CD4-positive, alpha-beta T cell (primary cell): Measurements from ENCODE around the gene ADSS1. TPM values are rescaled to one million over a fixed set of nuclear protein-coding genes. Genes with fewer than 3 reads are reported as not detected.

ENCODE experiments used
- ATAC-seq: fragments of 200-7000 bp; cut with Tn5 transposase; one replicate; pipeline ENCODE4 v1.10.0; 2022; ENCODE audit warnings: mild to moderate bottlenecking; ENCODE audit not compliant: poor library complexity
- CTCF ChIA-PET: fragments of 350-600 bp; sonication (Branson Sonifier 250); formaldehyde crosslinking; loops from one replicate; lab custom pipeline; 2021; ENCODE audit warnings: antibody characterized with exemption, inconsistent platforms; lab: Charles Lee
- POLR2A ChIA-PET: fragments of 350-600 bp; sonication (Branson Sonifier 250); formaldehyde crosslinking; loops from one replicate; lab custom pipeline; 2021; ENCODE audit warnings: antibody characterized with exemption, inconsistent platforms; lab: Charles Lee
- DNase-seq, 14 experiments: peaks; one replicate each; pipeline ENCODE4 v3.0.0-alpha.2; 2013 to 2020; ENCODE audit warnings: mixed read lengths in 2 of 14
- H3K27ac ChIP-seq, 2 donors: one replicate each; pipeline versions ENCODE4 v1.5.1 to v1.7.0; 2013; ENCODE audit warnings: low read length in 2 of 2, low read depth in 1 of 2, mild to moderate bottlenecking in 1 of 2
- H3K27me3 ChIP-seq, 2 experiments: 1 replicate in 1 of 2; 2 replicates in 1 of 2; pipeline versions ENCODE4 v1.6.1 to v1.7.0; 2013; ENCODE audit warnings: low read length in 2 of 2, control low read depth in 1 of 2, mild to moderate bottlenecking in 1 of 2, moderate library complexity in 1 of 2; ENCODE audit not compliant: insufficient read depth in 2 of 2, control insufficient read depth in 1 of 2
- H3K36me3 ChIP-seq: one replicate; pipeline ENCODE4 v1.6.1; 2013; ENCODE audit warnings: low read length, control low read depth; ENCODE audit not compliant: insufficient read depth
- H3K4me1 ChIP-seq: one replicate; pipeline ENCODE4 v1.6.1; 2013; ENCODE audit warnings: low read length, control low read depth; ENCODE audit not compliant: insufficient read depth
- H3K4me3 ChIP-seq: one replicate; pipeline ENCODE4 v1.5.1; 2013; ENCODE audit warnings: mild to moderate bottlenecking, low read length, moderate library complexity
- H3K9me3 ChIP-seq, 2 experiments: 1 replicate in 1 of 2; 2 replicates in 1 of 2; pipeline versions ENCODE4 v1.6.1 to v1.7.0; 2013; ENCODE audit warnings: low read length in 2 of 2, mild to moderate bottlenecking in 2 of 2, control low read depth in 1 of 2, moderate library complexity in 1 of 2; ENCODE audit not compliant: control insufficient read depth in 1 of 2, insufficient read depth in 1 of 2
- H3K27ac Mint-ChIP-seq: one replicate; pipeline ENCODE4 v1.8.0; 2020; ENCODE audit warnings: mixed read lengths
- H3K27me3 Mint-ChIP-seq: one replicate; pipeline ENCODE4 v1.8.0; 2021; ENCODE audit warnings: mixed read lengths
- H3K36me3 Mint-ChIP-seq: one replicate; pipeline ENCODE4 v1.8.0; 2021; ENCODE audit warnings: low read depth, mixed read lengths
- H3K4me1 Mint-ChIP-seq: one replicate; pipeline ENCODE4 v1.8.0; 2021; ENCODE audit warnings: low read depth, mixed read lengths
- H3K4me3 Mint-ChIP-seq: one replicate; pipeline ENCODE4 v1.8.0; 2020; ENCODE audit warnings: mild to moderate bottlenecking, mixed read lengths
- H3K9me3 Mint-ChIP-seq: one replicate; pipeline ENCODE4 v1.8.0; 2020; ENCODE audit warnings: mixed read lengths
- CTCF ChIP-seq: fragments of 200-600 bp; IDR thresholded peaks from one replicate; pipeline ENCODE4 v1.8.0; 2022; ENCODE audit warnings: antibody characterized with exemption, mild to moderate bottlenecking
- intact Hi-C, 2 experiments: fragments of 100-400 bp; cut with DNase I in 1 of 2; cut with micrococcal nuclease in 1 of 2; formaldehyde crosslinking; loops; one replicate each; pipeline versions ENCODE4 v1.15.1 to v1.9.0; 2023 to 2025; cut with DNase I, micrococcal nuclease
- total RNA-seq, 174 experiments: library from RNA in 2 of 174; stranded (reverse) in 2 of 174; gene quantifications; one replicate each; pipeline ENCODE4 v1.2.3 and lab custom pipeline; 2021 to 2026

The ADSS1 gene
- total RNA-seq, 2 experiments from 2014 or later, result 2.0 to 2.7 TPM

DNA sequence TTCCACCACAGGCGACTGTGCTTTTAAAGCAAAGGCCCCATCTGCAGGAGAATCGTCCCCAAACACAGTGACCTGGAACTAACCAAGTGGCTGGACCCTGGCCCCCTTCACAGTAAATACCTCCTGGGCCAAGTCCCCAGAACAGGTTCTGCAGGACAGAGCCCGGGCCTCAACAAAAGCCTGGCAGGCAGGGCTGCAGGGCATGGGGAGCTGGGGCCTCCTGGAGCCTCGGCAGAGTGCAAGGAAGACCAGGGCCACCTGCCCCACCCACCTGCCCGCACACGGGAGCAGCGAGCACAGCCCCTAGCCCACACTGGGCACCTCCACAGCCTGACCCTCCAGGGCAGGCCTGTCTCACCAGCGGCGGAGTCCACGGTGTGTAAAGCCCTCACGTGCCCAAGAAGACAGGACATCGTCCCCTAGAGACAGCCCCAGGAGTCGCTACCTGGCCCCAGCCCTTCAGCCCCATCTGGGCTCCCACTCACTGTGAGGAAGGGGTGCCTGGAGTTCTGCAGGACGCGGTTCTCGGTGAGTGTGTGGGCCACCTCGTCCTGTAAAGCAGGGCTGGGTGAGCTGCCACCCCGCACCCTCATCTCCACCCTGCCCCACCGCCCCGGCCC lies 50.5 kb downstream of the ADSS1 start:
- Mint-ChIP-seq H3K4me3 (no peak overlapping the region), H3K4me1 (no peaks in the 10 kb centered on the region), H3K27me3 (no peaks in the 10 kb centered on the region), H3K9me3 (no peaks in the 10 kb centered on the region), H3K36me3 (peaks cover 30% of the 10 kb centered on the region), H3K27ac (no peak overlapping the region)
- DNase-seq (no peak), ATAC-seq (no peak)
- no peak overlapping the region for H3K4me3 ChIP-seq
- TF ChIP-seq CTCF, result no peak
- peaks cover under 1% of the 10 kb centered on the region for H3K4me1 ChIP-seq
- H3K36me3 ChIP-seq, result peaks cover 37% of the 10 kb centered on the region
- ChIA-PET CTCF (no interaction called here), POLR2A (interaction anchor here (0.9 to 1.0 kb wide), 2 partner anchors 21 to 26 kb away, joined by 3 read pairs; partner anchors contain the start of genes SIVA1 and ZBTB42)
- no peaks in the 10 kb centered on the region for H3K27me3 ChIP-seq
- peaks cover 0 to 18% of the 10 kb centered on the region in 2 experiments for H3K9me3 ChIP-seq
- intact Hi-C loops, result no loop called here
- H3K27ac ChIP-seq, result no peak overlapping the region

- Mint-ChIP-seq H3K27me3 (no peaks in the 10 kb centered on the region), H3K27ac (no peak overlapping the region), H3K36me3 (peaks cover 26% of the 10 kb centered on the region), H3K9me3 (no peaks in the 10 kb centered on the region), H3K4me3 (no peak overlapping the region), H3K4me1 (no peaks in the 10 kb centered on the region)
- H3K27me3 ChIP-seq, result no peaks in the 10 kb centered on the region
- H3K36me3 ChIP-seq, result peaks cover 42% of the 10 kb centered on the region
- H3K4me3 ChIP-seq, result no peak overlapping the region
- no peak overlapping the region for H3K27ac ChIP-seq
- no peak for TF ChIP-seq CTCF
- ATAC-seq, result no peak
- ChIA-PET POLR2A (interaction anchor here (0.9 to 1.1 kb wide), 2 partner anchors 22 to 26 kb away, joined by 3 to 4 read pairs; partner anchors contain the start of genes SIVA1 and ZBTB42), CTCF (no interaction called here)
- intact Hi-C loops, result no loop called here
- H3K9me3 ChIP-seq, result peaks cover 0 to 18% of the 10 kb centered on the region in 2 experiments
- peaks cover 4% of the 10 kb centered on the region for H3K4me1 ChIP-seq
- DNase-seq, result no peak
These were observed 51.1 kb downstream of the ADSS1 start for GRCh38 chr14:104775073-104775489.

DNA sequence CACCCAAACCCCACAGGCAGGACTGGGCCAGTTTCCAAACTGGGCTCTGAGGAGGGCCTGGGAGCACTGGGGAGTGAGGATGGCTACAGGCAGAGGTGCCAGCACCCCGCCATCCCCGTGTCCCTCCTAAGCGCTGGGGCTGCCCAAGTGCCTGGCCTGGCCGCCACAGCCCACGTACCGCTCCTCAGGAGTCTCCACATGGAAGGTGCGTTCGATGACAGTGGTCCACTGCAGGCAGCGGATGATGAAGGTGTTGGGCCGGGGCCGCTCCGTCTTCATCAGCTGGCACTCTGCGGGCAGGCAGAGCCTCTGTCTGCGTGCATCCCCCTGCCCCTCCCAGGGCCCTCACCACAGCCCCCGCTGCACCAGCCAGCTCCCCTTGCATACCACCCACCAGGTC lies 52.5 kb downstream of the ADSS1 start:
- intact Hi-C loops, result no loop called here
- no peaks in the 10 kb centered on the region for H3K27me3 ChIP-seq
- no peaks in the 10 kb centered on the region for H3K4me1 Mint-ChIP-seq
- DNase-seq (no peak), ATAC-seq (no peak)
- ChIA-PET POLR2A (interaction anchor here (1.1 kb wide), 1 partner anchor 24 kb away, joined by 4 read pairs; the partner anchor contains the start of gene ZBTB42), CTCF (no interaction called here)
- no peak overlapping the region for H3K4me3 ChIP-seq
- H3K27ac ChIP-seq, result no peak overlapping the region
- H3K36me3 ChIP-seq, result peaks cover 42% of the 10 kb centered on the region
- H3K27ac Mint-ChIP-seq, result no peak overlapping the region
- TF ChIP-seq CTCF, result no peak
- no peak overlapping the region for H3K4me3 Mint-ChIP-seq
- no peaks in the 10 kb centered on the region for H3K27me3 Mint-ChIP-seq
- peaks cover 14% of the 10 kb centered on the region for H3K36me3 Mint-ChIP-seq
- H3K4me1 ChIP-seq, result peaks cover 4% of the 10 kb centered on the region
- peaks cover 0 to 9% of the 10 kb centered on the region in 2 experiments for H3K9me3 ChIP-seq
- no peaks in the 10 kb centered on the region for H3K9me3 Mint-ChIP-seq
